HAP-1 (cell line): ENCODE measurements around the gene PLIN4.

Experiments used
- DNase-seq, 2 experiments: peaks; one replicate each; pipeline ENCODE4 v3.0.0-alpha.2; 2016 to 2020; ENCODE audit warnings: low spot score in 2 of 2
- H3K27me3 ChIP-seq: fragments of 250-450 bp; sonication (Bioruptor Pico); 2 replicates; pipeline ENCODE4 v1.5.1; 2020; ENCODE audit warnings: low read depth, mild to moderate bottlenecking, moderate library complexity
- H3K36me3 ChIP-seq: fragments of 250-450 bp; sonication (Bioruptor Pico); replicated peaks from 2 replicates; pipeline ENCODE4 v1.5.1; 2020; ENCODE audit warnings: mild to moderate bottlenecking
- H3K4me1 ChIP-seq: fragments of 250-450 bp; sonication (Bioruptor Pico); 2 replicates; pipeline ENCODE4 v1.5.1; 2020; ENCODE audit warnings: mild to moderate bottlenecking
- H3K4me3 ChIP-seq: fragments of 250-450 bp; sonication (Bioruptor Pico); 2 replicates; pipeline ENCODE4 v1.5.1; 2020; ENCODE audit warnings: mild to moderate bottlenecking, moderate library complexity
- H3K9me3 ChIP-seq: fragments of 250-450 bp; sonication (Bioruptor Pico); 2 replicates; pipeline ENCODE4 v1.5.1; 2020; ENCODE audit warnings: mild to moderate bottlenecking, moderate library complexity
- in situ Hi-C: fragments of 300-500 bp; cut with MboI; formaldehyde crosslinking; loops from 3 replicates; pipeline ENCODE4 v1.14.3; 2020; ENCODE audit warnings: low sequenced_read_pairs, inconsistent platforms, mixed read lengths

PLIN4 gene

DNA sequence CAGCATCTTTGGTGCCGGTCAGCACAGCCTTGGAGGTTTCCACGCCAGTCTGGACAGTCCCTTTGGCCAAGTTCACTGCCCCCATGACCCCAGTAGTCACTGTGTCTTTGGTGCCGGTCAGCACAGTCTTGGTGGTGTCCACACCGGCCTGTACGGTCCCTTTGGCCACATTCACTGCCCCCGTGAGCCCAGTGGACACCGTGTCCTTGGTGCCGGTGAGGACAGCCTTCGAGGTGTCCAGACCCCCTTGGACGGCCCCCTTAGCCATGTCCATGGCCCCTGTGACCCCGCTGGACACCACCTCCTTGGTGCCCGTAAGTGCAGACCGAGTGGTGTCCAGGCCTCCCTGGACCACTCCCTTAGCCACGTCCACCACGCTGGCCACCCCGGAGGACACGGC lies 5.0 kb downstream of the PLIN4 start:
- in situ Hi-C loops: no loop called here
- H3K9me3 ChIP-seq: no peaks in the 10 kb centered on the region
- no peaks in the 10 kb centered on the region for H3K36me3 ChIP-seq
- H3K27me3 ChIP-seq: no peaks in the 10 kb centered on the region
- H3K4me1 ChIP-seq: no peaks in the 10 kb centered on the region
- no peak for DNase-seq
- no peak overlapping the region for H3K4me3 ChIP-seq

DNA sequence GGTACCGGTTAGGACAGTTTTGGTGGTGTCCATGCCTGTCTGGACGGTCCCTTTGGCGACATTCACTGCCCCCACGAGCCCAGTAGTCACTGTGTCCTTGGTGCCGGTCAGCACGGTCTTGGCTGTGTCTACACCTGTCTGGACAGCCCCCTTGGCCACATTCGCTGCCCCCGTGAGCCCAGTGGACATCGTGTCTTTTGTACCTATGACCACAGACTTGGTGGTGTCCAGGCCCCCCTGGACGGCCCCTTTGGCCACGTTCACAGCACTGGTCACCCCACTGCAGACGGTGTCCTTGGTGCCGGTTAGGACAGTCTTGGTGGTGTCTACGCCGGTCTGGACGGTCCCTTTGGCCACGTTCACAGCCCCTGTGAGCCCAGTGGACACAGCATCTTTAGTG lies 6.2 kb downstream of the PLIN4 start:
- H3K4me1 ChIP-seq: no peaks in the 10 kb centered on the region
- no peaks in the 10 kb centered on the region for H3K36me3 ChIP-seq
- H3K4me3 ChIP-seq: no peak overlapping the region
- H3K9me3 ChIP-seq: no peaks in the 10 kb centered on the region
- no peaks in the 10 kb centered on the region for H3K27me3 ChIP-seq
- in situ Hi-C loops: no loop called here
- DNase-seq: no peak

DNA sequence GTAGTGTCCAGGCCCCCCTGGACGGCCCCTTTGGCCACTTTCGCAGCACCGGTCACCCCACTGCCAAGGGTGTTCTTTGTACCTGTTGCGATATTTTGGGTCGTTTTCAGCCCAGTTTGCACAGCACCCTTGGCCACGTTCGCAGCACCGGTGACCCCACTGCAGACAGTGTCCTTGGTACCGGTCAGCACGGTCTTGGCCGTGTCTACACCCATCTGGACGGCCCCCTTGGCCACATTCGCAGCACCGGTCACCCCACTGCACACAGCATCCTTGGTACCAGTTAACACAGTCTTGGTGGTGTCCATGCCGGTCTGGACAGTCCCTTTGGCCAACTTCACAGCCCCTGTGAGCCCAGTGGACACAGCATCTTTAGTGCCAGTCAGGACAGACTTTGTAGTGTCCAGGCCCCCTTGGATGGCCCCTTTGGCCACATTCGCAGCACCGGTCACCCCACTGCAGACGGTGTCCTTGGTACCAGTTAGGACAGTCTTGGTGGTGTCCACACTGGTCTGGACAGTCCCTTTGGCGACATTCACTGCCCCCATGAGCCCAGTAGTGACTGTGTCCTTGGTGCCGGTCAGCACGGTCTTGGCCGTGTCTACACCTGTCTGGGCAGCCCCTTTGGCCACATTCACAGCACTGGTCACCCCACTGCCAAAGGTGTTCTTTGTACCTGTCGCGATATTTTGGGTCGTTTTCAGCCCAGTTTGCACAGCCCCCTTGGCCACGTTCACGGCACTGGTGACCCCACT lies 6.8 kb downstream of the PLIN4 start:
- Histone ChIP-seq H3K36me3 (no peaks in the 10 kb centered on the region), H3K9me3 (no peaks in the 10 kb centered on the region), H3K4me3 (no peak overlapping the region), H3K4me1 (no peaks in the 10 kb centered on the region), H3K27me3 (no peaks in the 10 kb centered on the region)
- DNase-seq: no peak
- in situ Hi-C loops: no loop called here

DNA sequence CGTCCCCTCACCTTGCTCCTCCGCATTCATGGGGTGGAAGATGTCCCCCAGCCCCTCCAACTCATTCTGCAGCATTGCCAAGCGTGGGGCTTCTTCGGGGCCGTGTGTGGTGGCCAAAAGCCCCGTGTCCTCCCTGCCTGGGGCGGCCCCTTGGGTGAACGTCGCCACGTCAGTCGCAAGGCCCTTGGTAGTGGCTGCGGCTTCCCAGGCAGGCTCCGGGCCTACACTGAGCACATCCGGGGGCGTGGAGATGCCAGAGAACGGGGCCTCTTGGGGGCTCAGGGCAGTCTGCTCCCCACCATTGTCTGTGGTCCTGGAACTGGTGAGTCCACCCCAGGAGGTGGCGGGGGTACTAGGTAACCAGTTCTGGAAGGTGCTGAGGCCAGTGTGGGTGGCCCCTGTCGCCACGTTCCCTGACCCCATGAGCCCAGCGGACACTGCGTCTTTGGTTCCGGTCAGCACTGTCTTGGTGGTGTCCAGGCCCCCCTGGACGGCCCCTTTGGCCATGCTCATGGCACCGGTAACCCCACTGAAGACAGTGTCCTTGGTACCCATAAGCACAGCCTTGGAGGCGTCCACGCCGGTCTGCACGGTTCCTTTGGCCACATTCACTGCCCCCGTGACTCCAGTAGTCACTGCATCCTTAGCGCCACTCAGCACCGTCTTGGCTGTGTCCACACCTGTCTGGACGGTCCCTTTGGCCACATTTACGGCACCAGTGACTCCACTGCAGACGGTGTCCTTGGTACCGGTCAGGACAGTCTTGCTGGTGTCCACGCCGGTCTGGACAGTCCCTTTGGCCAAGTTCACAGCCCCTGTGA lies 7.6 kb downstream of the PLIN4 start:
- H3K27me3 ChIP-seq: no peaks in the 10 kb centered on the region
- in situ Hi-C loops: no loop called here
- H3K4me1 ChIP-seq: no peaks in the 10 kb centered on the region
- no peaks in the 10 kb centered on the region for H3K36me3 ChIP-seq
- no peak overlapping the region for H3K4me3 ChIP-seq
- DNase-seq: no peak
- H3K9me3 ChIP-seq: no peaks in the 10 kb centered on the region

DNA sequence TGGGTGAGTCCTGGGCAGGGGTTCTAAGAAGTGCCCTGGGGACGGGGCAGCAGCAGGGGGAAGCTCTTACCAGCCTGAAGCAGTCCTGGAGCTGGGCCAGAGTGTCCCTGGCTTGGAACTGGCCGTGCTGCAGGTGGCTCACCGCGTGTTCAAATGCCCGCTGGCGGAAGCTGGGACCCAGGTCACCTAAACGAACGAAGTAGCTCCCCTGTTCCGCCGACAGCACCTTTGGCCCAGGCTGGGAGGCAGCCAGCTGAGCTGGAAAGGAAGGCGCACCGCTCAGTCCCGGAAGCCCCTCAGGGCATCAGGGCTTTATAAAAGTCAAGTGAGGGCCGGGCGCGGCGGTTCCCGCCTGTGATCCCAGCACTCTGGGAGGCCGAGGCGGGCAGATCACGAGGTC lies 9.6 kb downstream of the PLIN4 start:
- no peak for DNase-seq
- Histone ChIP-seq H3K9me3 (no peaks in the 10 kb centered on the region), H3K4me1 (no peaks in the 10 kb centered on the region), H3K4me3 (no peak overlapping the region), H3K27me3 (no peaks in the 10 kb centered on the region), H3K36me3 (peaks cover 4% of the 10 kb centered on the region)
- in situ Hi-C loops: no loop called here

DNA sequence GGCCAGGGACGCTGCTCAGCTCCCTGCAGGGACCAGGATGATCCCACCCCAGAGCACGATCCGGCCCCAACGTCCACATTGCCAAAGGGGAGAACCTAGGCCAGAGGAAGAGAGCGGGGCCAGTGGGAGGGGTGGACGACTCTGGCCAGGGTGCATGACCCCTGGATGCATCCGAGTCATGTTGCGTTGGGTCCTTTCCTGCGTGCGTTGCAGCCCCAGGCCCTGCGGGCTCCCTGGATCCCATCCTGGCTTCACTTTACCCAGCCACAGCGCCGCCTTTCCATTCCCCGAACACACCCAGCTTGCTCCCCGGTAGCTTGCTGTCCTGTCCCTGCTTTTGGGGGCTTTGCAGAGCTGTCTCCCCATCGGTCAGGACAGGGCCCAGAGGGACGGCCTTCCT lies 10.5 kb downstream of the PLIN4 start:
- H3K9me3 ChIP-seq: no peaks in the 10 kb centered on the region
- in situ Hi-C loops: no loop called here
- no peak overlapping the region for H3K4me3 ChIP-seq
- H3K4me1 ChIP-seq: no peaks in the 10 kb centered on the region
- H3K36me3 ChIP-seq: peaks cover 4% of the 10 kb centered on the region
- no peak for DNase-seq
- H3K27me3 ChIP-seq: no peaks in the 10 kb centered on the region

DNA sequence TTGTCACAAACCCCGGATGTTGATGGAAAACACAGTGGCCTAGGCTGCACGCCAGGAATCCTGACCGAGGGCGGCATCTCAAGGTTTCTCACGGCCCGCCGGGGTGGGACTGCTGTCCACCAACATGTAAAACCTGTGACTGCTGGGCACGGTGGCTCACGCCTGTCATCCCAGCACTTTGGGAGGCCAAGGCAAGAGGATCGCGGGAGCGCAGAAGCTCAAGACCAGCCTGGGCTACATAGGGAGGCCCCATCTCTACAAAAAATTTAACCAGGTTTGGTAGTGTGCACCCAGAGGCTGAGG lies 11.2 kb downstream of the PLIN4 start:
- in situ Hi-C loops: no loop called here
- Histone ChIP-seq H3K4me1 (no peaks in the 10 kb centered on the region), H3K4me3 (no peak overlapping the region), H3K27me3 (no peaks in the 10 kb centered on the region), H3K9me3 (no peaks in the 10 kb centered on the region), H3K36me3 (peaks cover 4% of the 10 kb centered on the region)
- no peak for DNase-seq

DNA sequence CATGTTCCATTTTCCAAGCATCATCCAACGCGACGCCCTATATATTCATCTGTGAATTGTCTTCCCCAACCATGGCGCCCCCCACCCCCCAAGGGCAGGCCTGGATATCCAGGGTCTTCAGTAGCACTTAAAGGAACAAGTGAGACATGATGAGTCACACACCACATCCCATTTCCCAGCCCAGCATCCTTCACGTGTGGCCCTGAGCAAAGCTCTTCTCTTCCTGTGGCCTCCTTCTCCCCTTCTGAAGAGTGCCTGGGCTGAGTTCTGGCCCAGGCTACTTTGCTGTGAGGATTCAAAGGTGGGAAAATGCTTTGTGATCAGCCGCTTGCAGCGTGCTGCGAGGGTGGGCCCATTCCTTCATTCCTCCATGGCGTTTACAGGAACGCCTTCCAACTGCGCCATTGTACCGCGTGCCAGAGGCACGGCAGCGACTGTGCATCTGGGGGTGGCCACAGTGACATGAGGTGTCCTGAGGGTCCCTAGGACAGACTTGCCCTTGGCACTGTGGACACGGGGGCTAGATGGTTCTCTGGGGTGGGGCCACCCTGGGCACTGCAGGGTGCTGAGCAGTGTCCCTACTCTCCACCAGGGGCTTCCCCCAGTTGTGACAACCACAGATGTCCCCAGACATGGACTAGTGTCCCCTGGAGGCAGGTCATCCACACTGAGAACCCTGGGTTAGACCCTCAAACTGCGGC lies 11.7 kb downstream of the PLIN4 start:
- Histone ChIP-seq H3K4me3 (no peak overlapping the region), H3K9me3 (no peaks in the 10 kb centered on the region), H3K36me3 (peaks cover 5% of the 10 kb centered on the region), H3K4me1 (no peaks in the 10 kb centered on the region), H3K27me3 (no peaks in the 10 kb centered on the region)
- no peak for DNase-seq
- in situ Hi-C loops: no loop called here

DNA sequence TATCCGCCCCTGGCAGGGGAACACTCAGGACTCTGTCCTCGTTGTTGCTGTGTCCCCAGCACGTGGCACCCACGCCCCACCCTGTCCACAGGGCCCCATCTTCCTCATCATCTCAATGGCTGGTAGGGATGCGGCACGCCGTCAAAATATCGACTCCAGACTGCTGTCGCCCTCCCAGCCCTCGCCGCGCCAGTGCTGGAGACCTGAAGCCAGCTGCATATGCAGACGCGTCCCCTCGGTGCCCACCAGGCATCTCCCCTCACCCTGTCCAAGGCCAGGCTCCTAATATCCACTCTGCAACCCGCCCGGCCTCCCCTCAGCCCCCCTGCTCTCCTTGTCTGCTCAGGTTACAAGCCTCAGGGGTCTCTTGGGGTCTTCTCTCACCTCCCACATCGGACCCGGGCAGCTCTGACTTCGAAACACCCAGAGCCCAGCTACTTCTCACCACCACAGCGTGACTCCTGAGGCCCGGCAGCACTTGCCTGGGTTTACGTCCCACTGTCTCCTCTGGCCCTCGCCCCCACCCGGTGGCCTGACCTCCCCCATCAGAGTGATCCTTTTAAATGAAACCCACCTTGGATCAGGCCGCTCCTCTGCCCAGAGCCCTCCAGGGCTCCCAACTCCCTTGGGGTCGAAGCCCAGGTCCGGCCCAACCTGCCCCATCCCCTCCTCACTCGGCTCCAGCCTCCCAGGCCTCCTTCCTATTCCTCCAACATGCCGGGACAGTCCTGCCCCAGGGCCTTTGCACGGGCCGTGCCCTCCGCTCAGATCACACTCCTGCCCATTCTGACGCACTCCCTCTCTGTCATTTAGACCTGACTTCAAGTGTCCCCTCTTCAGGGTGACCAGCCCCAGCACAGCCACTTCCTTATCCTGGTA lies 12.5 kb downstream of the PLIN4 start:
- H3K9me3 ChIP-seq: no peaks in the 10 kb centered on the region
- H3K4me3 ChIP-seq: no peak overlapping the region
- no peaks in the 10 kb centered on the region for H3K4me1 ChIP-seq
- no peak for DNase-seq
- H3K27me3 ChIP-seq: no peaks in the 10 kb centered on the region
- in situ Hi-C loops: no loop called here
- H3K36me3 ChIP-seq: peaks cover 13% of the 10 kb centered on the region

DNA sequence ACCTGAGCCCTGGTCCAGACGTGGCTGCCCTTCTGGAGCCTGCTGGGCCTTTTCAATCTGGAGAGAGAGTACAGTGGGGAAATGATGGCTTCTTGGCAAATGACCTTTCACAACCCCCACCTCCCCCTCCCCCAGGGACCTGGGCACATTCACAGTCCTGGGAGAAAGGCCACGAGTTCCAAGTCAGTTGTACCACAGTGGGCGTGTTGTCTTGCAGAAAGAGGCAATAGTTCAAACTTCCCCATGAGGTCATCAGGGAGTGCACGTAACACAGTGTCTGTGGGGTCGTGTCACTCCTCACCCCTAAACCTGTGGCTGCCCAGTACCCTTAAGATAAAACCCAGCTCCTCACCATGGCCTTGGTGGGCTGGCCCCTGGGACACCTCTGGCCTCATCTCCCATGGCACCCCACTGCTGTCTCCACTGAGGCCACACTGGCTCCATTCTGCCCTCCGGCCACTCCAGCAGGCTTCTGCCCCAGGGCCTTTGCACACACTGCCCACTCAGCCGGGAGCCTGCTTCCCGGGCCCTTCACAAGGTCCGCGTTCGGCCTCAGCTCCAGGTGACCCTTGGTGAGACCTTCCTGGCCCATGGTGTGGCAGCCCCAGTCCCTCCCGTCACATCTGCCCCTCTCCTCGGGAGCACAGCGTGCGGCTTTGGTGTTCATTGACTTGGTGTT lies 13.3 kb downstream of the PLIN4 start:
- Histone ChIP-seq H3K36me3 (peaks cover 17% of the 10 kb centered on the region), H3K4me1 (no peaks in the 10 kb centered on the region), H3K9me3 (no peaks in the 10 kb centered on the region), H3K4me3 (no peak overlapping the region), H3K27me3 (no peaks in the 10 kb centered on the region)
- in situ Hi-C loops: no loop called here
- no peak for DNase-seq

DNA sequence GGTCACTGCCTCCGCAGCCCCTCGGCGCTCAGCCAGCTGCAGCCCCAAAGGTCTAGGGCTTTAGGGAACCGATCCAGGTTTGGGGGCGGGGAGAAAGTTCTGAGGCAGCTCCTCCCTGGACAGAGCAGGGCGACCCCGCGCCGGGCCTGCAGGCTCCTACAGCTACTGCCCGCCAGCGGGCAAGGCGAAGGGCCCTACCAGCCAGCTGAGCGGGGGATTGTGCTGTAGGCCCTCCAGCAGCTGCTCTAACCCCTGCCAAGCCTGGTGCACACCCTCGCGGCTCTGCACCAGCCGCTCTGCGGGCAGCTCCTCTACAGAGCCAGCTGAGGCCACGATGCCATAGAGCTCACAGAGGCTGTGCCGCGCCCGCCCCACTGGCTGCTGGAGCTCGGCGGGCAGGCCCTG lies 14.0 kb downstream of the PLIN4 start:
- Histone ChIP-seq H3K36me3 (peaks cover 21% of the 10 kb centered on the region), H3K4me1 (no peaks in the 10 kb centered on the region), H3K9me3 (no peaks in the 10 kb centered on the region), H3K4me3 (no peak overlapping the region), H3K27me3 (no peaks in the 10 kb centered on the region)
- no peak for DNase-seq
- in situ Hi-C loops: no loop called here

DNA sequence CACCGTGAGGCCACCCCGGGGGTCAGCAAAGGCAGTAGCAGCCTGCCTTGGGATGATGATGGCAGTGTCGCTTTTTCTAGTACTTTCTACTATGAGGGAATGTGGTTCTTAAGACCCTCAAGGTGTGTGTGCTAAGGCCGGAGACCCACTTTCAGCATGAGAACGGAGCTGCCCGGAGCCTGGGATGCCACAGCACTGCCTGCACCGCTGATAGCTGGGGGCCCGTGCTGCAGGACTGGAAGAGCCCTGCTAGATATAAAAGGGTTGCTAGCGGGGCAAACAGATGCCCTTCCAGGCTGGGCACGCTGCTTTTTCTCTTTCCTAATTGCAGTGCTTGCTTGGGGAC lies 14.5 kb downstream of the PLIN4 start:
- Histone ChIP-seq H3K4me1 (no peaks in the 10 kb centered on the region), H3K27me3 (no peaks in the 10 kb centered on the region)
- DNase-seq: no peak

DNA sequence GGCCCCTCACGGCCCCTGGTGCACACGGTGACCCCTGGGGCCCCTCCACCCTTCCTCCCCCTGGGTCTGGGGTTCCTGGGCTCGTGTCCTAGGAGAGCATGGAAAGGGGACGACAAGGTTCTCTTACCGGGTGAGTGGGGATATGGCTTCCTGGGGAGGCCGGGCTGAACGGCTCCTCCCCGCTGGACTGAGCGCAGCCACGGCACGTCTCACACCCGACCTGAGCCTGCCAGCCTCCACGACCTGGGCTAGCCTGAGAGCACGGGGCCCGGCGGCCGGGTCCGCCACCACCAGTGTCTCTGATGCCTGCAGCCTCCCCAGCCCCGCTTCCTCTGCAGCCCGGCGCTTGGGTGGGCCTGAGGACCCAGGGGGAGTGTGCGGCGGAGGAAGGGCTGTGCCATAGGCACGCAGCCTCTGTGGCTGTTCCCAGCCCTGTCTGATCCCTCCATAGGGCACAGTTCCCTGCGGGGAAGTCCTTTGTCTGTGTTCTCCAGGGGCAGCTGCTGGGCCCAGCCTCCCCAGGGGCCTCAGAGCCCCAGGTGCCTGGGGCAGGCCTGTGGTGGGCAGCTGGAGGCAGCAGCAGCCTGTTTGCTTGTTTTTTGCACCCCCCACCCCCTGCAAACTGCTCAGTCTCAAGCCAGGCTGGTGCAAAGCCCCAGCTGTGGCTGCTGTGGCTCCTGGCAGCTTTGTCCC lies 15.0 kb downstream of the PLIN4 start:
- no peaks in the 10 kb centered on the region for H3K27me3 ChIP-seq
- no peaks in the 10 kb centered on the region for H3K9me3 ChIP-seq
- DNase-seq: no peak
- no peaks in the 10 kb centered on the region for H3K4me1 ChIP-seq
- H3K4me3 ChIP-seq: no peak overlapping the region
- peaks cover 29% of the 10 kb centered on the region for H3K36me3 ChIP-seq
- in situ Hi-C loops: no loop called here

More for the DNA sequence above, 14.5 kb downstream of the PLIN4 start:
- in situ Hi-C loops: no loop called here
- Histone ChIP-seq H3K4me3 (no peak overlapping the region), H3K36me3 (peaks cover 24% of the 10 kb centered on the region), H3K9me3 (no peaks in the 10 kb centered on the region)
